HL-60 (cell line): Measurements from ENCODE around the gene SPATS2L.

Source experiments
- CTCF ChIP-seq: IDR thresholded peaks from one replicate; pipeline ENCODE4 v1.5.1; 2011; ENCODE audit warnings: low read length, control low read depth, inconsistent platforms; ENCODE audit not compliant: insufficient read depth
- TF ChIP-seq, protein P1 (sequence below): IDR thresholded peaks from 2 replicates; pipeline ENCODE4 v1.6.1; 2012; ENCODE audit warnings: low read depth; ENCODE audit not compliant: insufficient replicate concordance

DNA sequence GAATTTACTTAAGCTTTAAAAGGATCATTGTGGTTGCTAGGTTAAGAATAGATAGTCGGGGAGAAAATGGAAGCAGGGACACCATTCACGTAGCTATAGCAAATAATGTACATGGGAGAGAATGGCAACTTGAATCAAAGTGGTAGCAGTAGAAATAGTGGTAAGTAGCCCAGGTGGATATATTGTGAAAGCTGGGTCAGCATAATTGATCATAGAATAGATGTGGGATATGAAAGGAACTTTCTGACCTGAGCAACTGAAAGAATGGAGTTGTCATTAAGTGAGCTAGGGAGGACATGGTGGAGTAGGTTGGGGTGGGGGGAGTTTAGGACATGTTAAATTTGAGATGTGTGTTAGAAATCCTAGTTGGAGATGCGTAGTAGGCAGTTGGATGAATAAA lies 221.7 kb downstream of the SPATS2L start:
- no peak for TF ChIP-seq CTCF
- TF ChIP-seq, protein P1, sequence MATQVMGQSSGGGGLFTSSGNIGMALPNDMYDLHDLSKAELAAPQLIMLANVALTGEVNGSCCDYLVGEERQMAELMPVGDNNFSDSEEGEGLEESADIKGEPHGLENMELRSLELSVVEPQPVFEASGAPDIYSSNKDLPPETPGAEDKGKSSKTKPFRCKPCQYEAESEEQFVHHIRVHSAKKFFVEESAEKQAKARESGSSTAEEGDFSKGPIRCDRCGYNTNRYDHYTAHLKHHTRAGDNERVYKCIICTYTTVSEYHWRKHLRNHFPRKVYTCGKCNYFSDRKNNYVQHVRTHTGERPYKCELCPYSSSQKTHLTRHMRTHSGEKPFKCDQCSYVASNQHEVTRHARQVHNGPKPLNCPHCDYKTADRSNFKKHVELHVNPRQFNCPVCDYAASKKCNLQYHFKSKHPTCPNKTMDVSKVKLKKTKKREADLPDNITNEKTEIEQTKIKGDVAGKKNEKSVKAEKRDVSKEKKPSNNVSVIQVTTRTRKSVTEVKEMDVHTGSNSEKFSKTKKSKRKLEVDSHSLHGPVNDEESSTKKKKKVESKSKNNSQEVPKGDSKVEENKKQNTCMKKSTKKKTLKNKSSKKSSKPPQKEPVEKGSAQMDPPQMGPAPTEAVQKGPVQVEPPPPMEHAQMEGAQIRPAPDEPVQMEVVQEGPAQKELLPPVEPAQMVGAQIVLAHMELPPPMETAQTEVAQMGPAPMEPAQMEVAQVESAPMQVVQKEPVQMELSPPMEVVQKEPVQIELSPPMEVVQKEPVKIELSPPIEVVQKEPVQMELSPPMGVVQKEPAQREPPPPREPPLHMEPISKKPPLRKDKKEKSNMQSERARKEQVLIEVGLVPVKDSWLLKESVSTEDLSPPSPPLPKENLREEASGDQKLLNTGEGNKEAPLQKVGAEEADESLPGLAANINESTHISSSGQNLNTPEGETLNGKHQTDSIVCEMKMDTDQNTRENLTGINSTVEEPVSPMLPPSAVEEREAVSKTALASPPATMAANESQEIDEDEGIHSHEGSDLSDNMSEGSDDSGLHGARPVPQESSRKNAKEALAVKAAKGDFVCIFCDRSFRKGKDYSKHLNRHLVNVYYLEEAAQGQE: no peak
